GM23338 (cell line): Measurements from ENCODE around the gene FAM53A. TPM values are rescaled to one million over a fixed set of nuclear protein-coding genes. Genes with fewer than 3 reads are reported as not detected.

Source experiments
- ATAC-seq: fragments of 200-7000 bp; cut with Tn5 transposase; 3 replicates; pipeline ENCODE4 v1.9.1; 2020
- DNase-seq: peaks from one replicate; pipeline ENCODE4 v3.0.0-alpha.2; 2015; ENCODE audit warnings: low spot score
- H2AFZ ChIP-seq: fragments of 200-600 bp; sonication (generic); 2 replicates; pipeline ENCODE4 v1.8.0; 2016; ENCODE audit warnings: antibody characterized with exemption, mild to moderate bottlenecking, moderate library complexity
- H3F3A ChIP-seq: fragments of 200-600 bp; sonication (generic); replicated peaks from 2 replicates; pipeline ENCODE4 v1.8.0; 2017; ENCODE audit warnings: antibody characterized with exemption, mixed run types, low read depth
- H3K27ac ChIP-seq: fragments of 200-600 bp; sonication (generic); 2 replicates; pipeline ENCODE4 v1.6.1; 2016; ENCODE audit warnings: low read depth
- H3K27me3 ChIP-seq: fragments of 200-600 bp; sonication (generic); 2 replicates; pipeline ENCODE4 v1.8.0; 2016; ENCODE audit warnings: mild to moderate bottlenecking, mixed run types, moderate library complexity; ENCODE audit not compliant: insufficient read depth
- H3K36me3 ChIP-seq: fragments of 200-600 bp; sonication (generic); 2 replicates; pipeline ENCODE4 v1.8.0; 2016; ENCODE audit warnings: mild to moderate bottlenecking; ENCODE audit not compliant: insufficient read depth
- H3K4me1 ChIP-seq: fragments of 200-600 bp; sonication (generic); 2 replicates; pipeline ENCODE4 v1.8.0; 2016; ENCODE audit warnings: mild to moderate bottlenecking, moderate library complexity; ENCODE audit not compliant: insufficient read depth
- H3K4me2 ChIP-seq: fragments of 200-600 bp; sonication (generic); 2 replicates; pipeline ENCODE4 v1.7.1; 2017; ENCODE audit warnings: mixed run types
- H3K4me3 ChIP-seq: fragments of 200-600 bp; sonication (generic); 2 replicates; pipeline ENCODE4 v1.6.1; 2016; ENCODE audit warnings: mixed run types
- H3K79me2 ChIP-seq: fragments of 200-600 bp; sonication (generic); replicated peaks from 2 replicates; pipeline ENCODE4 v1.8.0; 2017; ENCODE audit warnings: mild to moderate bottlenecking; ENCODE audit not compliant: insufficient read depth
- H3K9me2 ChIP-seq: fragments of 200-600 bp; sonication (generic); 2 replicates; pipeline ENCODE4 v1.8.0; 2017; ENCODE audit not compliant: insufficient read depth
- H4K20me1 ChIP-seq: fragments of 200-600 bp; sonication (generic); replicated peaks from 2 replicates; pipeline ENCODE4 v1.8.0; 2017; ENCODE audit warnings: mild to moderate bottlenecking; ENCODE audit not compliant: insufficient read depth
- H3K27ac Mint-ChIP-seq: 2 replicates; pipeline ENCODE4 v1.8.0; 2020; ENCODE audit warnings: inconsistent platforms, mild to moderate bottlenecking, moderate library complexity, mixed read lengths
- H3K27me3 Mint-ChIP-seq: 3 replicates; pipeline ENCODE4 v1.8.0; 2022; ENCODE audit warnings: low read depth, mild to moderate bottlenecking, moderate library complexity, mixed read lengths, inconsistent platforms; ENCODE audit not compliant: insufficient read depth, poor library complexity
- H3K36me3 Mint-ChIP-seq: 3 replicates; pipeline ENCODE4 v1.8.0; 2021; ENCODE audit warnings: low read depth, mild to moderate bottlenecking, inconsistent platforms, moderate library complexity, mixed read lengths
- H3K4me1 Mint-ChIP-seq: 3 replicates; pipeline ENCODE4 v1.8.0; 2020; ENCODE audit warnings: mild to moderate bottlenecking, inconsistent platforms, mixed read lengths
- H3K4me3 Mint-ChIP-seq: 3 replicates; pipeline ENCODE4 v1.8.0; 2021; ENCODE audit warnings: moderate library complexity, mild to moderate bottlenecking, inconsistent platforms, mixed read lengths
- H3K9me3 Mint-ChIP-seq: 3 replicates; pipeline ENCODE4 v1.8.0; 2020; ENCODE audit warnings: moderate library complexity, mild to moderate bottlenecking, inconsistent platforms, mixed read lengths
- EZH2phosphoT487 ChIP-seq: fragments of 200-600 bp; sonication (generic); IDR thresholded peaks from one replicate; pipeline ENCODE4 v1.8.1; 2018; ENCODE audit warnings: antibody characterized with exemption; ENCODE audit not compliant: unreplicated experiment
- POLR2AphosphoS5 ChIP-seq: IDR thresholded peaks from 2 replicates; pipeline ENCODE4 v1.6.1; 2016; ENCODE audit warnings: antibody characterized with exemption, low read depth
- STAT1 ChIP-seq: IDR thresholded peaks from one replicate; pipeline ENCODE4 v1.6.1; 2016; ENCODE audit warnings: antibody characterized with exemption; ENCODE audit not compliant: unreplicated experiment
- ZNF114 ChIP-seq: fragments of 250-450 bp; sonication (Bioruptor Pico); IDR thresholded peaks from 2 replicates; pipeline ENCODE4 v1.5.0; 2020; ENCODE audit warnings: mild to moderate bottlenecking, moderate library complexity
- polyA plus RNA-seq: library from polyadenylated mRNA; unstranded; fragments of >200 nt; fragmentation: Nextera tagmentation; extraction: Ambion mirVana; gene quantifications from 2 replicates; pipeline ENCODE4 v1.2.1, GENCODE V29; 2016
- total RNA-seq: library from RNA; depleted of rRNA; stranded (reverse); fragments of >200 nt; shearing (Covaris generic); gene quantifications from 2 replicates; pipeline ENCODE4 v1.2.3, GENCODE V29; 2014
- TF ChIP-seq, protein P1 (sequence below), 2 experiments: fragments of 200-600 bp in 1 of 2; sonication (generic) in 1 of 2; conservative IDR thresholded peaks; 2 replicates each; pipeline versions ENCODE4 v1.5.1 to v1.6.1; 2016 to 2017; ENCODE audit warnings: antibody characterized with exemption in 2 of 2, low read depth in 2 of 2, mild to moderate bottlenecking in 2 of 2, moderate library complexity in 1 of 2
- TF ChIP-seq, protein P2 (sequence below): fragments of 250-450 bp; sonication (Bioruptor Pico); IDR thresholded peaks from 2 replicates; pipeline ENCODE4 v1.5.0; 2020; ENCODE audit warnings: mild to moderate bottlenecking, moderate library complexity

The FAM53A gene
- total and polyA plus RNA-seq, 2 experiments from 2014 or later, result 1.1 to 3.1 TPM

GRCh38 chr4:1730532-1731135, 46.5 kb upstream of the FAM53A start:
- H3F3A ChIP-seq, result peaks cover 18% of the 10 kb centered on the region
- H3K4me1 ChIP-seq, result no peaks in the 10 kb centered on the region
- H3K36me3 ChIP-seq, result peaks cover 78% of the 10 kb centered on the region
- no peak overlapping the region for H3K27ac ChIP-seq
- H3K27ac Mint-ChIP-seq, result no peak overlapping the region
- ATAC-seq (no peak), DNase-seq (no peak)
- no peak overlapping the region for H3K4me2 ChIP-seq
- H3K9me3 Mint-ChIP-seq, result peaks cover under 1% of the 10 kb centered on the region; the same call in 1 of the 3 replicates
- peaks cover 30% of the 10 kb centered on the region for H4K20me1 ChIP-seq
- H3K27me3 ChIP-seq, result no peaks in the 10 kb centered on the region
- no peak overlapping the region for H3K4me3 ChIP-seq
- peaks cover 96% of the 10 kb centered on the region for H3K36me3 Mint-ChIP-seq
- H3K79me2 ChIP-seq, result peaks cover 52% of the 10 kb centered on the region
- H3K4me1 Mint-ChIP-seq, result peaks cover 4% of the 10 kb centered on the region
- no peaks in the 10 kb centered on the region for H3K9me2 ChIP-seq
- peaks cover 11% of the 10 kb centered on the region for H3K27me3 Mint-ChIP-seq
- TF ChIP-seq EZH2phosphoT487, result no peak
- H2AFZ ChIP-seq, result no peak overlapping the region
- no peak overlapping the region for H3K4me3 Mint-ChIP-seq

GRCh38 chr4:1728061-1728980, 44.2 kb upstream of the FAM53A start:
- ATAC-seq (no peak; the same call in 2 of the 3 replicates), DNase-seq (no peak)
- Mint-ChIP-seq H3K36me3 (peaks cover 95% of the 10 kb centered on the region), H3K27me3 (peaks cover 13% of the 10 kb centered on the region), H3K4me1 (peaks cover 4% of the 10 kb centered on the region), H3K9me3 (no peaks in the 10 kb centered on the region), H3K4me3 (no peak overlapping the region; the same call in 2 of the 3 replicates), H3K27ac (no peak overlapping the region)
- Histone ChIP-seq H3F3A (peaks cover 30% of the 10 kb centered on the region), H3K27ac (no peak overlapping the region), H3K4me2 (no peak overlapping the region), H4K20me1 (peaks cover 35% of the 10 kb centered on the region), H3K4me1 (no peaks in the 10 kb centered on the region), H2AFZ (no peak overlapping the region), H3K79me2 (peaks cover 52% of the 10 kb centered on the region), H3K9me2 (no peaks in the 10 kb centered on the region), H3K4me3 (no peak overlapping the region), H3K27me3 (no peaks in the 10 kb centered on the region), H3K36me3 (peaks cover 76% of the 10 kb centered on the region)
- no peak for TF ChIP-seq POLR2AphosphoS5
- TF ChIP-seq, protein P1, sequence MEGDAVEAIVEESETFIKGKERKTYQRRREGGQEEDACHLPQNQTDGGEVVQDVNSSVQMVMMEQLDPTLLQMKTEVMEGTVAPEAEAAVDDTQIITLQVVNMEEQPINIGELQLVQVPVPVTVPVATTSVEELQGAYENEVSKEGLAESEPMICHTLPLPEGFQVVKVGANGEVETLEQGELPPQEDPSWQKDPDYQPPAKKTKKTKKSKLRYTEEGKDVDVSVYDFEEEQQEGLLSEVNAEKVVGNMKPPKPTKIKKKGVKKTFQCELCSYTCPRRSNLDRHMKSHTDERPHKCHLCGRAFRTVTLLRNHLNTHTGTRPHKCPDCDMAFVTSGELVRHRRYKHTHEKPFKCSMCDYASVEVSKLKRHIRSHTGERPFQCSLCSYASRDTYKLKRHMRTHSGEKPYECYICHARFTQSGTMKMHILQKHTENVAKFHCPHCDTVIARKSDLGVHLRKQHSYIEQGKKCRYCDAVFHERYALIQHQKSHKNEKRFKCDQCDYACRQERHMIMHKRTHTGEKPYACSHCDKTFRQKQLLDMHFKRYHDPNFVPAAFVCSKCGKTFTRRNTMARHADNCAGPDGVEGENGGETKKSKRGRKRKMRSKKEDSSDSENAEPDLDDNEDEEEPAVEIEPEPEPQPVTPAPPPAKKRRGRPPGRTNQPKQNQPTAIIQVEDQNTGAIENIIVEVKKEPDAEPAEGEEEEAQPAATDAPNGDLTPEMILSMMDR (conservative IDR thresholded peaks at IDR 0.05; ENCODE audit: low read depth in 2 of 2), result no peak
- TF ChIP-seq STAT1, result no peak
- TF ChIP-seq, protein P2, sequence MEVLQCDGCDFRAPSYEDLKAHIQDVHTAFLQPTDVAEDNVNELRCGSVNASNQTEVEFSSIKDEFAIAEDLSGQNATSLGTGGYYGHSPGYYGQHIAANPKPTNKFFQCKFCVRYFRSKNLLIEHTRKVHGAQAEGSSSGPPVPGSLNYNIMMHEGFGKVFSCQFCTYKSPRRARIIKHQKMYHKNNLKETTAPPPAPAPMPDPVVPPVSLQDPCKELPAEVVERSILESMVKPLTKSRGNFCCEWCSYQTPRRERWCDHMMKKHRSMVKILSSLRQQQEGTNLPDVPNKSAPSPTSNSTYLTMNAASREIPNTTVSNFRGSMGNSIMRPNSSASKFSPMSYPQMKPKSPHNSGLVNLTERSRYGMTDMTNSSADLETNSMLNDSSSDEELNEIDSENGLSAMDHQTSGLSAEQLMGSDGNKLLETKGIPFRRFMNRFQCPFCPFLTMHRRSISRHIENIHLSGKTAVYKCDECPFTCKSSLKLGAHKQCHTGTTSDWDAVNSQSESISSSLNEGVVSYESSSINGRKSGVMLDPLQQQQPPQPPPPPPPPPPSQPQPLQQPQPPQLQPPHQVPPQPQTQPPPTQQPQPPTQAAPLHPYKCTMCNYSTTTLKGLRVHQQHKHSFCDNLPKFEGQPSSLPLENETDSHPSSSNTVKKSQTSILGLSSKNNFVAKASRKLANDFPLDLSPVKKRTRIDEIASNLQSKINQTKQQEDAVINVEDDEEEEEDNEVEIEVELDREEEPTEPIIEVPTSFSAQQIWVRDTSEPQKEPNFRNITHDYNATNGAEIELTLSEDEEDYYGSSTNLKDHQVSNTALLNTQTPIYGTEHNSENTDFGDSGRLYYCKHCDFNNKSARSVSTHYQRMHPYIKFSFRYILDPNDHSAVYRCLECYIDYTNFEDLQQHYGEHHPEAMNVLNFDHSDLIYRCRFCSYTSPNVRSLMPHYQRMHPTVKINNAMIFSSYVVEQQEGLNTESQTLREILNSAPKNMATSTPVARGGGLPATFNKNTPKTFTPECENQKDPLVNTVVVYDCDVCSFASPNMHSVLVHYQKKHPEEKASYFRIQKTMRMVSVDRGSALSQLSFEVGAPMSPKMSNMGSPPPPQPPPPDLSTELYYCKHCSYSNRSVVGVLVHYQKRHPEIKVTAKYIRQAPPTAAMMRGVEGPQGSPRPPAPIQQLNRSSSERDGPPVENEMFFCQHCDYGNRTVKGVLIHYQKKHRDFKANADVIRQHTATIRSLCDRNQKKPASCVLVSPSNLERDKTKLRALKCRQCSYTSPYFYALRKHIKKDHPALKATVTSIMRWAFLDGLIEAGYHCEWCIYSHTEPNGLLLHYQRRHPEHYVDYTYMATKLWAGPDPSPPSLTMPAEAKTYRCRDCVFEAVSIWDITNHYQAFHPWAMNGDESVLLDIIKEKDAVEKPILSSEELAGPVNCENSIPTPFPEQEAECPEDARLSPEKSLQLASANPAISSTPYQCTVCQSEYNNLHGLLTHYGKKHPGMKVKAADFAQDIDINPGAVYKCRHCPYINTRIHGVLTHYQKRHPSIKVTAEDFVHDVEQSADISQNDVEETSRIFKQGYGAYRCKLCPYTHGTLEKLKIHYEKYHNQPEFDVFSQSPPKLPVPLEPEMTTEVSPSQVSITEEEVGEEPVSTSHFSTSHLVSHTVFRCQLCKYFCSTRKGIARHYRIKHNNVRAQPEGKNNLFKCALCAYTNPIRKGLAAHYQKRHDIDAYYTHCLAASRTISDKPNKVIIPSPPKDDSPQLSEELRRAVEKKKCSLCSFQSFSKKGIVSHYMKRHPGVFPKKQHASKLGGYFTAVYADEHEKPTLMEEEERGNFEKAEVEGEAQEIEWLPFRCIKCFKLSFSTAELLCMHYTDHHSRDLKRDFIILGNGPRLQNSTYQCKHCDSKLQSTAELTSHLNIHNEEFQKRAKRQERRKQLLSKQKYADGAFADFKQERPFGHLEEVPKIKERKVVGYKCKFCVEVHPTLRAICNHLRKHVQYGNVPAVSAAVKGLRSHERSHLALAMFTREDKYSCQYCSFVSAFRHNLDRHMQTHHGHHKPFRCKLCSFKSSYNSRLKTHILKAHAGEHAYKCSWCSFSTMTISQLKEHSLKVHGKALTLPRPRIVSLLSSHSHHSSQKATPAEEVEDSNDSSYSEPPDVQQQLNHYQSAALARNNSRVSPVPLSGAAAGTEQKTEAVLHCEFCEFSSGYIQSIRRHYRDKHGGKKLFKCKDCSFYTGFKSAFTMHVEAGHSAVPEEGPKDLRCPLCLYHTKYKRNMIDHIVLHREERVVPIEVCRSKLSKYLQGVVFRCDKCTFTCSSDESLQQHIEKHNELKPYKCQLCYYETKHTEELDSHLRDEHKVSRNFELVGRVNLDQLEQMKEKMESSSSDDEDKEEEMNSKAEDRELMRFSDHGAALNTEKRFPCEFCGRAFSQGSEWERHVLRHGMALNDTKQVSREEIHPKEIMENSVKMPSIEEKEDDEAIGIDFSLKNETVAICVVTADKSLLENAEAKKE, result no peak
- TF ChIP-seq ZNF114 (CRISPR knock-in tag), result no peak
